Forelimb muscle (tissue), 1 donor: Measurements from ENCODE around the gene INAVA. TPM values are rescaled to one million over a fixed set of nuclear protein-coding genes. Genes with fewer than 3 reads are reported as not detected.

Source experiments
- DNase-seq: peaks from one replicate; pipeline ENCODE4 v3.0.0-alpha.2; 2013; ENCODE audit warnings: low read depth
- polyA plus RNA-seq: library from polyadenylated mRNA; unstranded; fragments of 120-200 nt; gene quantifications from one replicate; pipeline ENCODE4 v1.2.1, GENCODE V29; 2013; ENCODE audit not compliant: insufficient read length

The INAVA gene
- polyA plus RNA-seq: 2.0 TPM

- DNase-seq: no peak
Observed at GRCh38 chr1:200894712-200895442, at the start of gene INAVA. Gene INAVA (plus strand): TSS chr1:200894900. CDS start chr1:200898401, 3,501 bp downstream.

- no peak for DNase-seq
Observed at GRCh38 chr1:200845360-200845759, 49.3 kb upstream of the INAVA start.

GRCh38 chr1:200846398-200846797, 48.3 kb upstream of the INAVA start:
- no peak for DNase-seq

GRCh38 chr1:200849430-200849829, 45.3 kb upstream of the INAVA start:
- DNase-seq: no peak

DNA sequence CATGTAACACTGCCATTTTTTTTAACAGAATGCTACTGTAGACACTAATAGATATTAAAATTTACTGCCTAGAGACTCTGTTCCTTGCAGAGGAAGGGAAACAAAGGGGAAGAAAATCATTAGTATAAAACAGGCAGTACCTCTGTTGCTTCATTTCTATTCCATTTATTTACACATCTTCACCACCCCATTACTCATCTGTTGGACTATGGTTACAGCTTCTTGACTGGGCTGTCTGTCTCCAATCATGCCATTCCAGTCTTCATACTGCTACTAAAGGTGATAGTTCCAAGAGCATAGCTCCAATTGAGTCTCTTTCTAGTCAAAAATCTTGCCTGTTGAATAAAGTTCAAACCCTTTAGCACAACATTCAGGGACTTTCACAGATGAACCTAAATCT, 44.1 kb upstream of the INAVA start:
- no peak for DNase-seq

- DNase-seq: no peak
Observed at GRCh38 chr1:200856716-200857357, 37.9 kb upstream of the INAVA start.

DNA sequence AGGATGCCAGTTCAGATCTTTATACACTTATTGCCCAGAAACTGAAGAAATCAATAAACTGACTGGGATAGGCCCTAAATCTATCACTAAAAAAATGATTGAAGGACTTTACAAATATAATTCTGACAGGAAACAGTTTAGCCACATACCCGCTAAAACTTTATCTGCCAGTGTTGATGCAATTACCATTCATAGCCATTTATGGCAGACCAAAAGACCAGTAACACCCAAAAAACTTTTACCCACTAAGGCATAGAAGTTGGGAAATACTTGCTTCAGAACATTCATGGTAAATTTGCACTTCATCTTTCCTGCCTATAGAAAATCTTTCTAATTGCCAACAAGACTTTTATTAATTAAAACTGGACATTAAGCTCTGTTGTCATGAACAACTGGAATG, 36.9 kb upstream of the INAVA start:
- DNase-seq: no peak

- DNase-seq: no peak
Observed at GRCh38 chr1:200861937-200862647, 32.6 kb upstream of the INAVA start.

DNA sequence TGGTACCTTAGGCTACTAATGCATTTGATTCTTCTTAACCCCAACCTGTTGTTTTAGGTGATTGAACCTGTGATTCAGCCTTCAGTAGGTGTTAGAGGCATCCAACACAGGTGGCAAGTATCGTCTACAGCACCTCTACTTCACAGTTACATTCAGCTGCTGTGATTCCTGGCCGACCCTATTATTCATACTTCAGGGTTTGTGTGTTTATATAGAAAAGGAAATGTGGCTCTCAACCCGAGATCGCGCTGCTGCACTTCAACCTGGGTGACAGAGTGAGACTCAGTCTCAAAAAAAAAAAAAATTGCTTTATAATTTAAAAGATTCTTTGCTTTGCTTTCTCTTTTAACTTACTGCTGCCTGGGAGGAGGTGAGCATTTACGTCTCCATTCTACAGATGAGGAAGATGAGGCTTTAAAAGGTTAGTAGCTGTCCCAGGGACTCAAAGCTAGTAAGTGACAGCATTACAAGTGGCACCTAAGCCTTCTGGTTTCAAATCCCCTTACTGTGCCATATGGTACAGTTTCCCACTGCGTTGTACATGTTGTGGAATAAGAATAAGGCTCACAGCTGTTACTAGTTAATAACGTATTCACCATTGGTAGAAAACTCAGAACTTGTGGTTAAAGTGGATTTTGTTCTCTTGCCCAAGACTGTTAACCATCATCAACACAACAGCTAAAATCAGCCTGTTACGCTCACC, 31.8 kb upstream of the INAVA start:
- no peak for DNase-seq

GRCh38 chr1:200866116-200866515, 28.6 kb upstream of the INAVA start:
- DNase-seq: no peak

- no peak for DNase-seq
Observed at GRCh38 chr1:200866521-200866920, 28.2 kb upstream of the INAVA start.

DNA sequence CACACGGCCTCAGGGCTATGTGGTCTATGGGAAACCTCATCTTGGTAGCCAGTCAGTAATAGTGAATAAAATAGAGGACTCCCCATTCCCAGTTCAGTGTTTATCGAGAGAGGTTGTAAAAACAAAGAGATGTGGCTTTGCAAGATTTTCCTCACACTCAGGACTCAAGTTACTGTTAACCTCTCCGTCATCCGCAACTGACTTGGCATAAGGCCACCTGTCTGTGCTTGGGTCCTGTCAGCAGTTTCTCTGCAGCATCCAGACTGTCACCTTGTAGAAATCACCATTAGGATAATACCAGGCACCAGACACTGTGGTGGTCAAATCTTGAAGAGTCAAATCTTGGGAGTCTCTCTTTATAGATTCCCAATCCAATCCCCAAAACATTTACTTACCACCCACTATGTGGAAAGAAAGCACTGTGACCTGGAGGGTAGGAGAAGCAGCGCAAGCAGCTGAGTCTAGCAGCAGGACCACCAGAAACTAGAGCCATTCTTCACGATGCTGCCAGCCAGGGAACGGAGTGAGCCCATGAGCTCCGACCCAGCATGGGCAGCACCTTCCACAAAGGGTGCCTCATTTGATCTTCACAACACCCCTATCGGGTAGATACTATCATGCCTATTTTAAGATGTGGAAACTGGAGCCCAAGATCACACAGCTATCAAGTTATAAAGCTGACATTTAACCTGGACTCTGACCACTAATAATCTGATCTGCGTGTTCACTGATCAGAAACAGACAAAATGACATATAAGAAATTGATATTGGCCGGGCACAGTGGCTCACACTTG, 27.5 kb upstream of the INAVA start:
- DNase-seq: no peak

DNA sequence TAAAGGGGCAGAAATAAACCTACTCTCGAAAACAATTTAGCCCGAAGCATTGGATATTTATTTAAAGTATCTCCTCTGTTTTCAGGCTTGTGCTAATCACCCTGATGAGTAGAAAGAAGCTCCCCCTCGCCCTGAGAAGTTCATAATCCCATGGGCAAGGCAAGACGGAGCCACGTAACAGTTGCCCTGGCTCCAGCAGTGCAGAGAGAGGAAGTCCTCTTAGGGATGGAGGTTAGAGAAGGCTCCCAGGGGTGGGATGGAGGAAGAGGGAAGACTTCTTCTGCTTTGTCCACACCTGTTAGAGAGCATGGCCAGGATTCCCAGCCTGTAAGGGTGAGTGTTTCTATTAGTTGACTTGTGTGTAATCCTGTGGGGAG, 25.3 kb upstream of the INAVA start:
- DNase-seq: no peak

GRCh38 chr1:200869753-200870391, 24.8 kb upstream of the INAVA start:
- DNase-seq: no peak

- no peak for DNase-seq
Observed at GRCh38 chr1:200872446-200873115, 22.1 kb upstream of the INAVA start, which contains the start of gene GPR25. Gene GPR25 (plus strand): TSS chr1:200872981. CDS start chr1:200873038, 57 bp downstream.

DNA sequence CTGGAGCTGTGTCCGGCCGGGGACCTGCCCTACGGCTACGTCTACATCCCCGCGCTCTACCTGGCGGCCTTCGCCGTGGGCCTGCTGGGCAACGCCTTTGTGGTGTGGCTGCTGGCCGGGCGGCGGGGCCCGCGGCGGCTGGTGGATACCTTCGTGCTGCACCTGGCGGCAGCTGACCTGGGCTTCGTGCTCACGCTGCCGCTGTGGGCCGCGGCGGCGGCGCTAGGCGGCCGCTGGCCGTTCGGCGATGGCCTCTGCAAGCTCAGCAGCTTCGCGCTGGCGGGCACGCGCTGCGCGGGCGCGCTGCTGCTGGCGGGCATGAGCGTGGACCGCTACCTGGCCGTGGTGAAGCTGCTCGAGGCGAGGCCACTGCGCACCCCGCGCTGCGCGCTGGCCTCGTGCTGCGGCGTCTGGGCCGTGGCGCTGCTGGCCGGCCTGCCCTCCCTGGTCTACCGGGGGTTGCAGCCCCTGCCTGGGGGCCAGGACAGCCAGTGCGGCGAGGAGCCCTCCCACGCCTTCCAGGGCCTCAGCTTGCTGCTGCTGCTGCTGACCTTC, 21.5 kb upstream of the INAVA start:
- no peak for DNase-seq

GRCh38 chr1:200873671-200874397, 20.9 kb upstream of the INAVA start:
- DNase-seq: no peak

DNA sequence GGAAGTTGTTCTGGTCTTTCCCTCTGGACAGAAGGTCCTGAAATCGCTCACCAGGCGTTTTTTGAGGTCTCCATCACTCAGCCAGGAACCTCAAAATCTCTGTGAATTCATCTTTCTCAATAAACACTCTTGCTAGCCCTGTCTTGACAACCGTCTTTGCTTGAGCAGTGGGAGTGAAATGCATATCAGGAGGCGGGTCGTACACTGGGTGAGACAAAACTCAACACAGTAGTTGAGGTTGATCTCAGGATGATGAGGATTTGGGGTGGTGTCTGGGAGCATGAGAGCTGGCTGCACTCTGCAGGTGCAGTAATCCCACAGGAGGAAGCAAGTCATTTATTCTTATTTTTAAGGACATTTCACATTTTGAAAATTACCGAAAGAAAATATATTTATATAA, 20.0 kb upstream of the INAVA start:
- DNase-seq: no peak

DNA sequence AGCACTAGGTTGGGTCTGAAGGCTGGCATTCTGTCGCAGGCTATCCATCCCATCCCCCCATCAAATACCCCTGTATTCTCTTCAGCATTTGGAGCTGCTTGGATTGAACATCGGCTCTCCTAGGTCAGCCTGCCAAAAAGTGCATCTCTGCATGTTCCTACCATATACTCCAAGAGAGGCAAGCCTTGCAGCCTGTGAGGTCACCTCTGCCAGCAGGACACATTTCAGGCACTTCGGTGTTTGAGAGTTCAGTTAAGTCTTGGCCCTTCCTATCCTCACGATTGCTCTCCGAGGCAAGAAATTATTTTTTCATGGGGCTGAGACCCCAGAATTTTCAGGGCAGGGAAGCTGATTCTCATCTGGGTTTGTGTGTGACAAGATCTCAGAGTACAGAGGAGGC, 19.3 kb upstream of the INAVA start:
- DNase-seq: no peak
